ENCODE data around the gene TUBGCP6.

DNA sequence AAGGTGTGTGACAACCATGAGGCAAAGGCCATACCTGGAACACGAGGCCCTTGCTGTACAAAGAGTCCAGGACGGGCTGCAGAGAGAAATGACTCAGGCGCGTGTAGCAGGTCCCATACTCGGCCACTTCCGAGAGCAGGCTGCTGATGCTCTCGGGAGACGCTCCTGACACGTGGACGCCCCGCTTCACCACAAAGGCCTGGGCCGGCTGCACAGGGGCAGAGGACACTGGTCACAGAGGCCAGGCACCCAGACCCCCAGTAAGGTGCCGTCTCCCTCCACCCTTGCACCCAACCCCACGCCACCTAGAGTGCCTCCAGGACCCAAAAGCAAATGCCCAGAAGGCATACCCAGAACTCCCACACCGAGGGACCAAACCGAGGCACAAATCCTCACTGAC lies 15.5 kb downstream of the TUBGCP6 start:
- TF ChIP-seq, protein P1, sequence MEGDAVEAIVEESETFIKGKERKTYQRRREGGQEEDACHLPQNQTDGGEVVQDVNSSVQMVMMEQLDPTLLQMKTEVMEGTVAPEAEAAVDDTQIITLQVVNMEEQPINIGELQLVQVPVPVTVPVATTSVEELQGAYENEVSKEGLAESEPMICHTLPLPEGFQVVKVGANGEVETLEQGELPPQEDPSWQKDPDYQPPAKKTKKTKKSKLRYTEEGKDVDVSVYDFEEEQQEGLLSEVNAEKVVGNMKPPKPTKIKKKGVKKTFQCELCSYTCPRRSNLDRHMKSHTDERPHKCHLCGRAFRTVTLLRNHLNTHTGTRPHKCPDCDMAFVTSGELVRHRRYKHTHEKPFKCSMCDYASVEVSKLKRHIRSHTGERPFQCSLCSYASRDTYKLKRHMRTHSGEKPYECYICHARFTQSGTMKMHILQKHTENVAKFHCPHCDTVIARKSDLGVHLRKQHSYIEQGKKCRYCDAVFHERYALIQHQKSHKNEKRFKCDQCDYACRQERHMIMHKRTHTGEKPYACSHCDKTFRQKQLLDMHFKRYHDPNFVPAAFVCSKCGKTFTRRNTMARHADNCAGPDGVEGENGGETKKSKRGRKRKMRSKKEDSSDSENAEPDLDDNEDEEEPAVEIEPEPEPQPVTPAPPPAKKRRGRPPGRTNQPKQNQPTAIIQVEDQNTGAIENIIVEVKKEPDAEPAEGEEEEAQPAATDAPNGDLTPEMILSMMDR (IDR thresholded peaks at IDR 0.05) = no peak
- no peak for TF ChIP-seq POLR2A (IDR thresholded peaks at IDR 0.05)

Measured in esophagus squamous epithelium (tissue), 4 donors.